ENCODE results near the gene GPSM3. TPM values are rescaled to one million over a fixed set of nuclear protein-coding genes. Genes with fewer than 3 reads are reported as not detected.

The GPSM3 gene
- total and polyA plus RNA-seq, 5 donors from 2014 or later = 82.4 to 202 (median 103) TPM

DNA sequence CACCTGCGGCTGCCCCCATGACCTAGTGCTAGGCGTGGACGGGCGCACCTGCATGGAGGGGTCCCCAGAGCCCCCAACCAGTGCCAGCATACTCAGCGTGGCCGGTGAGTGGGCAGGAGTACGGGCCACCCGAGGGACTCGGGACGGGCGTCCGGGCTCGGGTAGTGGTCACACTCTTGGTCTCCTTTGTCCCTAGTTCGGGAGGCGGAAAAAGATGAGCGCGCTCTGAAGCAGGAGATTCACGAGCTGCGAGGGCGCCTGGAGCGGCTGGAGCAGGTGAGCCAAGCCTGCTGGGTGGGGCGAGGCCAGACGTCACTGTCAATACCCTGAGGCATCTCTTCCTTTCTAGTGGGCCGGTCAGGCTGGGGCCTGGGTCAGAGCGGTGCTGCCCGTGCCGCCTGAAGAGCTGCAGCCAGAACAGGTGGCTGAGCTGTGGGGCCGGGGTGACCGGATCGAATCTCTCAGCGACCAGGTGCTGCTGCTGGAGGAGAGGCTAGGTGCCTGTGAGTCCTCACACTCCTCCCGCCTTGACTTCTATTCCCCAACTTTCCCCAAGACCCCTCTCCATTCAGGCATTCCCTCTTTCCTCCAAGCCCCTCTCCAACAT, 25.2 kb downstream of the GPSM3 start:
- no peaks in the 10 kb centered on the region for H3K27me3 Mint-ChIP-seq
- DNase-seq (no peak), ATAC-seq (ENCODE audit: low read depth in 2 of 2) (no peak)
- Histone ChIP-seq H3K36me3 (ENCODE audit: control insufficient read depth, insufficient read depth, low read length) (peaks cover 16% of the 10 kb centered on the region), H3K4me1 (ENCODE audit: control insufficient read depth, insufficient read depth, low read length, poor library complexity, severe bottlenecking) (no peaks in the 10 kb centered on the region), H3K9me3 (ENCODE audit: control insufficient read depth in 2 of 2, low read length in 2 of 2) (no peaks in the 10 kb centered on the region), H3K4me3 (ENCODE audit: low read depth, low read length) (no peak overlapping the region), H3K27ac (ENCODE audit: insufficient read depth, low read length, poor library complexity, severe bottlenecking) (no peak overlapping the region), H3K27me3 (ENCODE audit: control insufficient read depth, insufficient read depth, low read length) (no peaks in the 10 kb centered on the region)
- peak overlapping the region in 2 of 3 donors; percentile 22 to 87 for H3K27ac Mint-ChIP-seq
- H3K9me3 Mint-ChIP-seq = no peaks in the 10 kb centered on the region
- peaks cover 0 to 20% (median under 1%) of the 10 kb centered on the region in 4 donors for H3K4me1 Mint-ChIP-seq
- peaks cover 39% of the 10 kb centered on the region for H3K36me3 Mint-ChIP-seq
- H3K4me3 Mint-ChIP-seq = no peak overlapping the region

- no peak for DNase-seq
- peaks cover 39% of the 10 kb centered on the region for H3K36me3 Mint-ChIP-seq
Measured at GRCh38 chr6:32166411-32167061, 25.9 kb downstream of the GPSM3 start.

GRCh38 chr6:32164295-32164694, 28.1 kb downstream of the GPSM3 start, which contains the start of gene EGFL8:
Gene EGFL8 (plus strand): TSS chr6:32164595. CDS start chr6:32166166, 1,571 bp downstream.
- no peak for ATAC-seq (ENCODE audit: low read depth in 2 of 2)
- Histone ChIP-seq H3K36me3 (ENCODE audit: control insufficient read depth, insufficient read depth, low read length) (peaks cover 4% of the 10 kb centered on the region), H3K4me3 (ENCODE audit: low read depth, low read length) (no peak within 1 kb of the TSS), H3K4me1 (ENCODE audit: control insufficient read depth, insufficient read depth, low read length, poor library complexity, severe bottlenecking) (no peaks in the 10 kb centered on the region), H3K27ac (ENCODE audit: insufficient read depth, low read length, poor library complexity, severe bottlenecking) (no peak within 1 kb of the TSS), H3K9me3 (ENCODE audit: control insufficient read depth in 2 of 2, low read length in 2 of 2) (no peaks in the 10 kb centered on the region), H3K27me3 (ENCODE audit: control insufficient read depth, insufficient read depth, low read length) (no peaks in the 10 kb centered on the region)
- Mint-ChIP-seq H3K36me3 (peaks cover 26% of the 10 kb centered on the region), H3K27ac (peak within 1 kb of the TSS in 1 of 3 donors; percentile 80), H3K9me3 (no peaks in the 10 kb centered on the region), H3K4me3 (no peak within 1 kb of the TSS), H3K27me3 (no peaks in the 10 kb centered on the region), H3K4me1 (peaks cover 0 to 5% (median under 1%) of the 10 kb centered on the region in 4 donors)
- no peak for DNase-seq

More at GRCh38 chr6:32166411-32167061, 25.9 kb downstream of the GPSM3 start:
- H3K27me3 ChIP-seq (ENCODE audit: control insufficient read depth, insufficient read depth, low read length) = no peaks in the 10 kb centered on the region
- Mint-ChIP-seq H3K4me3 (no peak overlapping the region), H3K4me1 (peaks cover 0 to 16% (median under 1%) of the 10 kb centered on the region in 4 donors), H3K27me3 (no peaks in the 10 kb centered on the region), H3K9me3 (no peaks in the 10 kb centered on the region), H3K27ac (no peak overlapping the region)
- no peak overlapping the region for H3K4me3 ChIP-seq (ENCODE audit: low read depth, low read length)
- no peak overlapping the region for H3K27ac ChIP-seq (ENCODE audit: insufficient read depth, low read length, poor library complexity, severe bottlenecking)
- ATAC-seq (ENCODE audit: low read depth in 2 of 2) = no peak
- H3K9me3 ChIP-seq (ENCODE audit: control insufficient read depth in 2 of 2, low read length in 2 of 2) = no peaks in the 10 kb centered on the region
- peaks cover 16% of the 10 kb centered on the region for H3K36me3 ChIP-seq (ENCODE audit: control insufficient read depth, insufficient read depth, low read length)
- no peaks in the 10 kb centered on the region for H3K4me1 ChIP-seq (ENCODE audit: control insufficient read depth, insufficient read depth, low read length, poor library complexity, severe bottlenecking)

GRCh38 chr6:32163559-32164258, 28.7 kb downstream of the GPSM3 start:
- Mint-ChIP-seq H3K27ac (no peak overlapping the region), H3K4me1 (peaks cover 0 to 3% (median under 1%) of the 10 kb centered on the region in 4 donors)
- no peak overlapping the region for H3K27ac ChIP-seq (ENCODE audit: insufficient read depth, low read length, poor library complexity, severe bottlenecking)

DNA sequence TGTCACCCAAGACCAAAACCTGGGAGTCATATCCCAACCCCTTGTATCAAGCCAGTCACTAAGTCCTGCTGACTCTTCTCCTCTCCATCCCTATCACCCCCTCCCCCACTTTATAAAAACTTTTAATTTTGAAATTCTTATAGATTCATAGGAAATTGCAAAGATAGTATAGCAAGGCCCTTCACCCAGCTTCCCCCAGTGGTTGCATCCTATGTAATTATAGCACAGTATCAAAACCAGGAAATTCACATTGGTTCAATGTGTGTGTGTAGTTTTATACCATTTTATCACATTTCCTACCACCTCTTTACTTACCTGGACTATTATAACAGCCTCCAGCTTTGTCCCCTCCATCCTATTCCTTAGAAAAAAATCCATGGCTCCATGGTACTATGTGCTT, 34.4 kb downstream of the GPSM3 start:
- DNase-seq = no peak
- H3K36me3 ChIP-seq (ENCODE audit: control insufficient read depth, insufficient read depth, low read length) = peaks cover 7% of the 10 kb centered on the region
- no peak overlapping the region for H3K27ac Mint-ChIP-seq
- peaks cover 0 to 1% (median 0%) of the 10 kb centered on the region in 7 donors for H3K9me3 Mint-ChIP-seq
- no peak overlapping the region for H3K27ac ChIP-seq (ENCODE audit: insufficient read depth, low read length, poor library complexity, severe bottlenecking)
- H3K36me3 Mint-ChIP-seq = peaks cover 19% of the 10 kb centered on the region
- peaks cover under 1% of the 10 kb centered on the region for H3K27me3 Mint-ChIP-seq
- no peaks in the 10 kb centered on the region for H3K9me3 ChIP-seq (ENCODE audit: control insufficient read depth in 2 of 2, low read length in 2 of 2)
- no peaks in the 10 kb centered on the region for H3K27me3 ChIP-seq (ENCODE audit: control insufficient read depth, insufficient read depth, low read length)
- H3K4me1 ChIP-seq (ENCODE audit: control insufficient read depth, insufficient read depth, low read length, poor library complexity, severe bottlenecking) = peaks cover 20% of the 10 kb centered on the region
- no peak for ATAC-seq (ENCODE audit: low read depth in 2 of 2)
- H3K4me1 Mint-ChIP-seq = peaks cover 0 to 31% (median 12%) of the 10 kb centered on the region in 4 donors
- H3K4me3 ChIP-seq (ENCODE audit: low read depth, low read length) = no peak overlapping the region
- H3K4me3 Mint-ChIP-seq = no peak overlapping the region

More at GRCh38 chr6:32163559-32164258, 28.7 kb downstream of the GPSM3 start:
- H3K36me3 Mint-ChIP-seq = peaks cover 24% of the 10 kb centered on the region
- Histone ChIP-seq H3K9me3 (ENCODE audit: control insufficient read depth in 2 of 2, low read length in 2 of 2) (no peaks in the 10 kb centered on the region), H3K27me3 (ENCODE audit: control insufficient read depth, insufficient read depth, low read length) (no peaks in the 10 kb centered on the region), H3K4me1 (ENCODE audit: control insufficient read depth, insufficient read depth, low read length, poor library complexity, severe bottlenecking) (no peaks in the 10 kb centered on the region), H3K36me3 (ENCODE audit: control insufficient read depth, insufficient read depth, low read length) (peaks cover 4% of the 10 kb centered on the region), H3K4me3 (ENCODE audit: low read depth, low read length) (no peak overlapping the region)
- H3K4me3 Mint-ChIP-seq = no peak overlapping the region
- H3K9me3 Mint-ChIP-seq = no peaks in the 10 kb centered on the region
- DNase-seq (no peak), ATAC-seq (ENCODE audit: low read depth in 2 of 2) (no peak)
- no peaks in the 10 kb centered on the region for H3K27me3 Mint-ChIP-seq

DNA sequence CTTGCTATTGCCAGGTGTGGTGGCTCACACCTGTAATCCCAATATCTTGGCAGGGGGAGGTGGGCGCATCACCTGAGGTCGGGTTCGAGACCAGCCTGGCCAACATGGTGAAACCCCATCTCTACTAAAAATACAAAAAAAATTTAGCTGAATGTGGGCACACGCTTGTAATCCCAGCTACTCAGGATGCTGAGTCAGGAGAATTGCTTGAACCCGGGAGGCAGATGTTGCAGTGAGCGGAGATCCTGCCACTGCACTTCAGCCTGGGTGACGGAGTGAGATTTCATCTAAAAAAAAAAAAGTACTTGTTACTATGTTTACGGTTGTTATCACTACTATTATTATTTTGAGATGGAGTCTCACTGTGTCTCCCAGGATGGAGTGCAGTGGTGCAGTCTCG, 35.6 kb downstream of the GPSM3 start:
- Mint-ChIP-seq H3K27me3 (peaks cover 13% of the 10 kb centered on the region), H3K4me1 (peaks cover 0 to 41% (median 21%) of the 10 kb centered on the region in 4 donors), H3K36me3 (peaks cover 17% of the 10 kb centered on the region), H3K9me3 (peaks cover 0 to 1% (median 0%) of the 10 kb centered on the region in 7 donors), H3K27ac (no peak overlapping the region), H3K4me3 (no peak overlapping the region)
- Histone ChIP-seq H3K9me3 (ENCODE audit: control insufficient read depth in 2 of 2, low read length in 2 of 2) (no peaks in the 10 kb centered on the region), H3K4me1 (ENCODE audit: control insufficient read depth, insufficient read depth, low read length, poor library complexity, severe bottlenecking) (peaks cover 20% of the 10 kb centered on the region), H3K27me3 (ENCODE audit: control insufficient read depth, insufficient read depth, low read length) (no peaks in the 10 kb centered on the region), H3K36me3 (ENCODE audit: control insufficient read depth, insufficient read depth, low read length) (peaks cover 7% of the 10 kb centered on the region), H3K4me3 (ENCODE audit: low read depth, low read length) (no peak overlapping the region), H3K27ac (ENCODE audit: insufficient read depth, low read length, poor library complexity, severe bottlenecking) (no peak overlapping the region)
- DNase-seq (no peak), ATAC-seq (ENCODE audit: low read depth in 2 of 2) (no peak)

DNA sequence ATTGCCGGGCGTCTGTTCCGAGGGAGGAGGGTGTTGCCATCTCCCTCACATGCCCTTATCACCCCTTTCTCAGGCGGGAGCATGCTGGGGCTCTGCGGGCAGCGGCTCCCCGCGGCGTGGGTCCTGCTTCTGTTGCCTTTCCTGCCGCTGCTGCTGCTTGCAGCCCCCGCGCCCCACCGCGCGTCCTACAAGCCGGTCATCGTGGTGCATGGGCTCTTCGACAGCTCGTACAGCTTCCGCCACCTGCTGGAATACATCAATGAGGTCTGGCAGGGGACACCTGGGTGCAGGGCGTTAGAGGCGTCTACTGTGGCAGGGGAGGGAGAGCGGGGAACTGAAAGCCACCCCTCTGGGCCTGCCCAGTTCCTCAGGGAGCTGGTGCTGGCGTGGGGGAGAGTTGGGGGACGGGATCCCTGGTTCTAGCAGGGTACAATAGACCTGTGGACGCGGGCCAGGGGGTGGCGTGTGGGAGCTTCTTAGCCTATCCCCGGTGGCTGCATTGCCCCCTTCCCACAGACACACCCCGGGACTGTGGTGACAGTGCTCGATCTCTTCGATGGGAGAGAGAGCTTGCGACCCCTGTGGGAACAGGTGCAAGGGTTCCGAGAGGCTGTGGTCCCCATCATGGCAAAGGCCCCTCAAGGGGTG, 37.8 kb downstream of the GPSM3 start:
- Mint-ChIP-seq H3K36me3 (peaks cover 17% of the 10 kb centered on the region), H3K27ac (peak overlapping the region; percentile 91 to 93 (median 92)), H3K27me3 (peaks cover 27% of the 10 kb centered on the region), H3K4me3 (peak overlapping the region; percentile 91 to 98 (median 94)), H3K9me3 (peaks cover 0 to 3% (median 0%) of the 10 kb centered on the region in 7 donors), H3K4me1 (peaks cover 0 to 56% (median 24%) of the 10 kb centered on the region in 4 donors)
- Histone ChIP-seq H3K27me3 (ENCODE audit: control insufficient read depth, insufficient read depth, low read length) (peaks cover 2% of the 10 kb centered on the region), H3K27ac (ENCODE audit: insufficient read depth, low read length, poor library complexity, severe bottlenecking) (peak overlapping the region; percentile 62), H3K36me3 (ENCODE audit: control insufficient read depth, insufficient read depth, low read length) (peaks cover 7% of the 10 kb centered on the region), H3K4me3 (ENCODE audit: low read depth, low read length) (peak overlapping the region; percentile 77), H3K9me3 (ENCODE audit: control insufficient read depth in 2 of 2, low read length in 2 of 2) (no peaks in the 10 kb centered on the region), H3K4me1 (ENCODE audit: control insufficient read depth, insufficient read depth, low read length, poor library complexity, severe bottlenecking) (peaks cover 20% of the 10 kb centered on the region)
- ATAC-seq (ENCODE audit: low read depth in 2 of 2) (peak; percentile 82 to 83), DNase-seq (peak; percentile 51 to 80 (median 73))
